DND-41 (cell line): ENCODE measurements around the gene ST13.

Experiments
- EZH2 ChIP-seq: IDR thresholded peaks from 3 replicates; pipeline ENCODE4 v1.6.1; 2012; ENCODE audit warnings: borderline replicate concordance, low read depth, mild to moderate bottlenecking, moderate library complexity, low read length, inconsistent platforms; ENCODE audit not compliant: severe bottlenecking
- TF ChIP-seq, protein P1 (sequence below): IDR thresholded peaks from 2 replicates; pipeline ENCODE4 v1.5.1; 2012; ENCODE audit warnings: borderline replicate concordance, low read length, moderate library complexity, mild to moderate bottlenecking; ENCODE audit not compliant: poor library complexity, severe bottlenecking; ENCODE audit errors: extremely low read depth

DNA sequence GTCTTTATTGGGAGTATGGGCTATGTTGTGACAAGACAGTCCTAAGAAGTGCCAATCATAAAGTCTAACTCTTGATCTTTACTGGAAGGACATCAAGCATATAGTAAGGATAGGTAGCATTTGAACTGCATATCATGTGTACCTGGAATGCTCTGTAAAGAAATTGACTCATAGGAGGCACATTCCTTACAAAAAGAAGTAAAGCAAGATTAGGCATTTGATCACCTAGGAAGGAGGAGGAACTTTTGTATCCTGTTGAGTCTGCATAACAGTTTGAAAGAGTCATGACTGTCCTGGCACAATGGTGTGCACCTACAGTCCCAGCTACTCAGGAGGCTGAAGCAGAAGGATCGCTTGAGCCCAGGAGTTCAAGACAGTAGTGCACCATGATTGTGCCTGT lies 47.7 kb upstream of the ST13 start:
- TF ChIP-seq, protein P1, sequence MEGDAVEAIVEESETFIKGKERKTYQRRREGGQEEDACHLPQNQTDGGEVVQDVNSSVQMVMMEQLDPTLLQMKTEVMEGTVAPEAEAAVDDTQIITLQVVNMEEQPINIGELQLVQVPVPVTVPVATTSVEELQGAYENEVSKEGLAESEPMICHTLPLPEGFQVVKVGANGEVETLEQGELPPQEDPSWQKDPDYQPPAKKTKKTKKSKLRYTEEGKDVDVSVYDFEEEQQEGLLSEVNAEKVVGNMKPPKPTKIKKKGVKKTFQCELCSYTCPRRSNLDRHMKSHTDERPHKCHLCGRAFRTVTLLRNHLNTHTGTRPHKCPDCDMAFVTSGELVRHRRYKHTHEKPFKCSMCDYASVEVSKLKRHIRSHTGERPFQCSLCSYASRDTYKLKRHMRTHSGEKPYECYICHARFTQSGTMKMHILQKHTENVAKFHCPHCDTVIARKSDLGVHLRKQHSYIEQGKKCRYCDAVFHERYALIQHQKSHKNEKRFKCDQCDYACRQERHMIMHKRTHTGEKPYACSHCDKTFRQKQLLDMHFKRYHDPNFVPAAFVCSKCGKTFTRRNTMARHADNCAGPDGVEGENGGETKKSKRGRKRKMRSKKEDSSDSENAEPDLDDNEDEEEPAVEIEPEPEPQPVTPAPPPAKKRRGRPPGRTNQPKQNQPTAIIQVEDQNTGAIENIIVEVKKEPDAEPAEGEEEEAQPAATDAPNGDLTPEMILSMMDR = no peak
- TF ChIP-seq EZH2 = no peak
